ENCODE data around the gene TTLL1. TPM values are rescaled to one million over a fixed set of nuclear protein-coding genes. Genes with fewer than 3 reads are reported as not detected.

TTLL1 gene
- total and polyA plus RNA-seq, 2 donors (not counting 1 experiment from before 2014, with no cell fraction given): 15.7 to 15.8 TPM

DNA sequence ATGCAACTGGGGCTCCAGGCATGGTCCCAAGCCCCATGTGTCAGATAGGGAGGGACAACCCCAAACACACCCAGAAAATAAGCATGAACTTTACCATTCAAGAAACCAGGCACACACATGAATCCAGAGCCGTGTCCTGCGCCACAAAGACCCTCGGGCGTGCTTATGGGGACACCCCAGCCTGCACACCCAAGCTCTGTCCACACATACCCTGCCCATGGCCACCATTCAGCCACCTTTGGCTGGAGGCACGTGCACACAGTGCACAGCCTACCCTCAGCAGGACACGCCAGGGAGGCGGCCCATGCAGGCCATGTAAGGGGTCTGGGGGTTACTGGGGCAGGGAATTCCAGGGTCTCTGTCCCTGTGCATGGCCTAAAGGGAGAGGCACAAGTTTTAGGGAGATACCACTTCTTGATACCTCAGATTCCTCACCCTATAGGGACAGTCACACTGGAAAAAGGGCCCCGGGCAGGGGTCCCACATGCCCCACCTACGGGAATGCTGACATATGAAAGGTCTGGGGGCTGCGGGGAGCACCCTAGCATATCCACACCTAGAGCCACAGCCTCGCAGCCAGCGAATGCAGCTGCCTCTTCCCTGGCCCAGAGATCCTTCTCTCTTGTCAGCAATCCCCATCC is 94.8 kb downstream of the TTLL1 start:
- Histone ChIP-seq H2AFZ (ENCODE audit: low read length) (no peak overlapping the region), H3K4me2 (ENCODE audit: extremely low read depth, insufficient read depth, low read length) (peak overlapping the region; percentile 80), H4K20me1 (ENCODE audit: control insufficient read depth, extremely low read depth, insufficient read depth, low read length) (peaks cover 3% of the 10 kb centered on the region), H3K4me3 (replicated peaks in 1 of 4; ENCODE audit: control extremely low read depth in 1 of 4, insufficient read depth in 1 of 4, low read depth in 3 of 4, low read length in 4 of 4) (peak overlapping the region in 3 of 4 experiments; percentile 3 to 33 (median 27)), H3K27ac (ENCODE audit: insufficient read depth, low read length) (peak overlapping the region; percentile 67), H3K27me3 (ENCODE audit: control insufficient read depth, insufficient read depth, low read length) (no peaks in the 10 kb centered on the region), H3K36me3 (ENCODE audit: control insufficient read depth, insufficient read depth, low read length) (no peaks in the 10 kb centered on the region), H3K9me3 (ENCODE audit: control insufficient read depth, insufficient read depth, low read depth, low read length) (no peaks in the 10 kb centered on the region), H3K4me1 (ENCODE audit: control insufficient read depth, extremely low read depth, insufficient read depth, low read length) (peaks cover 43% of the 10 kb centered on the region), H3K9ac (ENCODE audit: insufficient read depth, low read length) (no peak overlapping the region), H3K79me2 (ENCODE audit: control insufficient read depth, insufficient read depth, low read length) (peaks cover 71% of the 10 kb centered on the region)
- TF ChIP-seq CTCF (conservative IDR thresholded peaks at IDR 0.05 in 1 of 2, IDR thresholded peaks at IDR 0.05 in 1 of 2; ENCODE audit: low read depth in 1 of 2, low read length in 2 of 2) (no peak), EZH2 (IDR thresholded peaks at IDR 0.05; ENCODE audit: low read length, missing control alignments) (no peak)
- no peak for DNase-seq (ENCODE audit: low read depth in 2 of 2)

GRCh38 chr22:42993651-42994275 is 95.4 kb downstream of the TTLL1 start:
- Histone ChIP-seq H2AFZ (ENCODE audit: low read length) (no peak overlapping the region), H4K20me1 (ENCODE audit: control insufficient read depth, extremely low read depth, insufficient read depth, low read length) (peaks cover 3% of the 10 kb centered on the region), H3K79me2 (ENCODE audit: control insufficient read depth, insufficient read depth, low read length) (peaks cover 69% of the 10 kb centered on the region), H3K27me3 (ENCODE audit: control insufficient read depth, insufficient read depth, low read length) (no peaks in the 10 kb centered on the region), H3K4me2 (ENCODE audit: extremely low read depth, insufficient read depth, low read length) (peak overlapping the region; percentile 52), H3K36me3 (ENCODE audit: control insufficient read depth, insufficient read depth, low read length) (no peaks in the 10 kb centered on the region), H3K9me3 (ENCODE audit: control insufficient read depth, insufficient read depth, low read depth, low read length) (no peaks in the 10 kb centered on the region), H3K4me3 (replicated peaks in 1 of 4; ENCODE audit: control extremely low read depth in 1 of 4, insufficient read depth in 1 of 4, low read depth in 3 of 4, low read length in 4 of 4) (no peak overlapping the region), H3K4me1 (ENCODE audit: control insufficient read depth, extremely low read depth, insufficient read depth, low read length) (peaks cover 43% of the 10 kb centered on the region), H3K27ac (ENCODE audit: insufficient read depth, low read length) (peak overlapping the region; percentile 67), H3K9ac (ENCODE audit: insufficient read depth, low read length) (no peak overlapping the region)
- TF ChIP-seq EZH2 (IDR thresholded peaks at IDR 0.05; ENCODE audit: low read length, missing control alignments) (no peak), CTCF (conservative IDR thresholded peaks at IDR 0.05 in 1 of 2, IDR thresholded peaks at IDR 0.05 in 1 of 2; ENCODE audit: low read depth in 1 of 2, low read length in 2 of 2) (no peak)
- peak; percentile 63 to 72 for DNase-seq (ENCODE audit: low read depth in 2 of 2)

GRCh38 chr22:42992886-42993479 is 96.2 kb downstream of the TTLL1 start:
- no peak overlapping the region for H3K9ac ChIP-seq (ENCODE audit: insufficient read depth, low read length)
- no peak for DNase-seq (ENCODE audit: low read depth in 2 of 2)
- TF ChIP-seq EZH2 (IDR thresholded peaks at IDR 0.05; ENCODE audit: low read length, missing control alignments): no peak
- TF ChIP-seq CTCF (conservative IDR thresholded peaks at IDR 0.05 in 1 of 2, IDR thresholded peaks at IDR 0.05 in 1 of 2; ENCODE audit: low read depth in 1 of 2, low read length in 2 of 2): no peak
- H3K4me3 ChIP-seq (replicated peaks in 1 of 4; ENCODE audit: control extremely low read depth in 1 of 4, insufficient read depth in 1 of 4, low read depth in 3 of 4, low read length in 4 of 4): no peak overlapping the region
- H3K9me3 ChIP-seq (ENCODE audit: control insufficient read depth, insufficient read depth, low read depth, low read length): no peaks in the 10 kb centered on the region
- peaks cover 39% of the 10 kb centered on the region for H3K4me1 ChIP-seq (ENCODE audit: control insufficient read depth, extremely low read depth, insufficient read depth, low read length)
- H2AFZ ChIP-seq (ENCODE audit: low read length): no peak overlapping the region
- H3K27ac ChIP-seq (ENCODE audit: insufficient read depth, low read length): no peak overlapping the region
- peaks cover 66% of the 10 kb centered on the region for H3K79me2 ChIP-seq (ENCODE audit: control insufficient read depth, insufficient read depth, low read length)
- peaks cover 3% of the 10 kb centered on the region for H4K20me1 ChIP-seq (ENCODE audit: control insufficient read depth, extremely low read depth, insufficient read depth, low read length)
- H3K27me3 ChIP-seq (ENCODE audit: control insufficient read depth, insufficient read depth, low read length): no peaks in the 10 kb centered on the region
- no peak overlapping the region for H3K4me2 ChIP-seq (ENCODE audit: extremely low read depth, insufficient read depth, low read length)
- H3K36me3 ChIP-seq (ENCODE audit: control insufficient read depth, insufficient read depth, low read length): no peaks in the 10 kb centered on the region

Measured in fibroblast of lung (primary cell).